K562 (cell line): ENCODE measurements around the gene SEL1L. TPM values are rescaled to one million over a fixed set of nuclear protein-coding genes. Genes with fewer than 3 reads are reported as not detected.

Experiments
- CBX8 ChIP-seq: fragments of 200-600 bp; sonication (generic); IDR thresholded peaks from 2 replicates; pipeline ENCODE4 v1.6.1; 2012; ENCODE audit warnings: borderline replicate concordance, mixed run types, low read depth, mild to moderate bottlenecking, moderate library complexity, mixed read lengths, low read length, control low read depth, inconsistent platforms; ENCODE audit not compliant: poor library complexity, severe bottlenecking; ENCODE audit errors: extremely low read depth
- CREM ChIP-seq: IDR thresholded peaks from 2 replicates; pipeline ENCODE4 v1.6.1; 2014; ENCODE audit warnings: antibody characterized with exemption, low read depth
- CTBP1 ChIP-seq: fragments of 450-650 bp; IDR thresholded peaks from 2 replicates; pipeline ENCODE4 v1.6.1; 2016; ENCODE audit warnings: borderline replicate concordance
- EP300 ChIP-seq: IDR thresholded peaks from 2 replicates; pipeline ENCODE4 v1.6.1; 2012; ENCODE audit warnings: low read length, improper control_type of control experiment
- GABPB1 ChIP-seq: sonication (generic); formaldehyde crosslinking; IDR thresholded peaks from 2 replicates; pipeline ENCODE4 v1.8.0; 2022; ENCODE audit warnings: mild to moderate bottlenecking, missing genetic modification reagents
- HDAC1 ChIP-seq, 2 experiments: fragments of 450-650 bp; IDR thresholded peaks; 2 replicates each; pipeline ENCODE4 v1.6.1; 2016 to 2017; ENCODE audit warnings: inconsistent platforms in 1 of 2, mild to moderate bottlenecking in 1 of 2, moderate library complexity in 1 of 2
- HEY1 ChIP-seq: fragments of 250-450 bp; sonication (Bioruptor Pico); IDR thresholded peaks from 2 replicates; pipeline ENCODE4 v1.5.0; 2020; ENCODE audit warnings: mild to moderate bottlenecking, moderate library complexity, borderline replicate concordance
- RFX7 ChIP-seq: fragments of 250-450 bp; sonication (Bioruptor Pico); IDR thresholded peaks from 2 replicates; pipeline ENCODE4 v1.5.1; 2021; ENCODE audit warnings: mild to moderate bottlenecking
- TAF15 ChIP-seq: fragments of 200-400 bp; formaldehyde crosslinking; IDR thresholded peaks from 2 replicates; pipeline ENCODE4 v1.6.1; 2017; ENCODE audit warnings: mild to moderate bottlenecking, low read depth, low read length, moderate library complexity
- TCF3 ChIP-seq: sonication (generic); formaldehyde crosslinking; IDR thresholded peaks from 2 replicates; pipeline ENCODE4 v1.4.0; 2020; ENCODE audit warnings: mild to moderate bottlenecking, missing genetic modification reagents
- polyA plus RNA-seq, 8 experiments: library from polyadenylated mRNA; depleted of rRNA in 4 of 8; stranded (reverse) in 5 of 8; unstranded in 3 of 8; fragments of >200 nt; fragmentation: Nextera tagmentation in 2 of 8; fragmentation: Illumina TruSeq in 1 of 8; extraction: Ambion mirVana in 2 of 8; extraction: Trizol in 1 of 8; gene quantifications; 2 replicates each; pipeline versions ENCODE4 v1.2.1 to v1.2.3, GENCODE V29; 2011 to 2014; ENCODE audit warnings: inconsistent platforms in 1 of 8, missing spikeins in 1 of 8
- total RNA-seq, 7 experiments: library from RNA; depleted of rRNA in 6 of 7; stranded (reverse); fragments of >200 nt in 6 of 7; fragmentation: Illumina TruSeq in 2 of 7; extraction: Trizol in 2 of 7; gene quantifications; 2 replicates each; pipeline versions ENCODE4 v1.2.1 to v1.2.3, GENCODE V29; 2011 to 2021; ENCODE audit warnings: low replicate concordance in 1 of 7
- TF ChIP-seq, protein P1 (sequence below): IDR thresholded peaks from 2 replicates; pipeline ENCODE4 v1.6.1; 2011; ENCODE audit warnings: borderline replicate concordance, low read depth, mild to moderate bottlenecking, moderate library complexity, low read length; ENCODE audit not compliant: insufficient read depth, poor library complexity, severe bottlenecking
- TF ChIP-seq, protein P2 (sequence below): fragments of 250-450 bp; sonication (Bioruptor Pico); IDR thresholded peaks from 2 replicates; pipeline ENCODE4 v1.8.0; 2021; ENCODE audit warnings: borderline replicate concordance, mild to moderate bottlenecking, moderate library complexity; ENCODE audit not compliant: poor library complexity, severe bottlenecking
- TF ChIP-seq, protein P3 (sequence below): fragments of 450-650 bp; formaldehyde crosslinking; IDR thresholded peaks from 2 replicates; pipeline ENCODE4 v1.4.0; 2020; ENCODE audit warnings: mild to moderate bottlenecking, mixed read lengths
- TF ChIP-seq, protein P4 (sequence below): sonication (generic); formaldehyde crosslinking; IDR thresholded peaks from 2 replicates; pipeline ENCODE4 v1.9.0; 2022; ENCODE audit warnings: mild to moderate bottlenecking, missing genetic modification reagents
- TF ChIP-seq, protein P5 (sequence below): fragments of 450-650 bp; IDR thresholded peaks from 2 replicates; pipeline ENCODE4 v1.6.1; 2016; ENCODE audit warnings: antibody characterized with exemption
- TF ChIP-seq, protein P6 (sequence below): sonication (generic); formaldehyde crosslinking; IDR thresholded peaks from 2 replicates; pipeline ENCODE4 v1.8.0; 2022; ENCODE audit warnings: mild to moderate bottlenecking, missing genetic modification reagents, borderline replicate concordance

The SEL1L gene
- total and polyA plus RNA-seq, 9 of the 15 experiments (the other 6 are each of a cell fraction or from before 2014, with no cell fraction given) = 7.7 to 21.1 (median 13.6) TPM

DNA sequence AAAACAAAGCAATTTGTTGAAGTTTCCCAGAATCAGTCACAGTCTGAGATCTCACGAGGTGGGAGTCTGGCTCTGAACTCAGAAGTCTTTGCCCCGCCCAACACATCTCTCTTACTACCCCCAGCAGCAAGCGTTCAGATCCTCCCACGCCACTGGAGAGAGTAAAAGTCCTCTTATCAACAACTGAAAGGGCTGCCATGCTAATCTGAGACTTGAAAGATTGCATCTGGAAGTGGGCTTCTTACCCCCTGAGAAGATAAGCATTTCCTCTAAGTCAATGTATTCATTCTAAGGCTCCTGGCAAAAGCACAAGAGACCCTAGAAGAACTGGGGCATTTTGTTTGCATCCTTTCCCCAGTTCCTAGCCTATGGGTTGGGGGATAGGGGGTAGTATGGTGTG is 99.4 kb downstream of the SEL1L start (continued):
- TF ChIP-seq CTBP1 (peak; percentile 48; the same call in 1 of the 2 replicates), RFX7 (no peak), CREM (no peak), CBX8 (no peak), TCF3 (CRISPR knock-in tag) (peak; percentile 56), HDAC1 (IDR thresholded peaks at IDR 0.05) (peak in 1 of 2 experiments; percentile 8; a peak in 1 of 4 replicates), EP300 (peak; percentile 85), GABPB1 (CRISPR knock-in tag) (no peak), HEY1 (no peak), TAF15 (no peak)
- TF ChIP-seq, protein P1, sequence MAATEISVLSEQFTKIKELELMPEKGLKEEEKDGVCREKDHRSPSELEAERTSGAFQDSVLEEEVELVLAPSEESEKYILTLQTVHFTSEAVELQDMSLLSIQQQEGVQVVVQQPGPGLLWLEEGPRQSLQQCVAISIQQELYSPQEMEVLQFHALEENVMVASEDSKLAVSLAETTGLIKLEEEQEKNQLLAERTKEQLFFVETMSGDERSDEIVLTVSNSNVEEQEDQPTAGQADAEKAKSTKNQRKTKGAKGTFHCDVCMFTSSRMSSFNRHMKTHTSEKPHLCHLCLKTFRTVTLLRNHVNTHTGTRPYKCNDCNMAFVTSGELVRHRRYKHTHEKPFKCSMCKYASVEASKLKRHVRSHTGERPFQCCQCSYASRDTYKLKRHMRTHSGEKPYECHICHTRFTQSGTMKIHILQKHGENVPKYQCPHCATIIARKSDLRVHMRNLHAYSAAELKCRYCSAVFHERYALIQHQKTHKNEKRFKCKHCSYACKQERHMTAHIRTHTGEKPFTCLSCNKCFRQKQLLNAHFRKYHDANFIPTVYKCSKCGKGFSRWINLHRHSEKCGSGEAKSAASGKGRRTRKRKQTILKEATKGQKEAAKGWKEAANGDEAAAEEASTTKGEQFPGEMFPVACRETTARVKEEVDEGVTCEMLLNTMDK = no peak
- TF ChIP-seq, protein P2, sequence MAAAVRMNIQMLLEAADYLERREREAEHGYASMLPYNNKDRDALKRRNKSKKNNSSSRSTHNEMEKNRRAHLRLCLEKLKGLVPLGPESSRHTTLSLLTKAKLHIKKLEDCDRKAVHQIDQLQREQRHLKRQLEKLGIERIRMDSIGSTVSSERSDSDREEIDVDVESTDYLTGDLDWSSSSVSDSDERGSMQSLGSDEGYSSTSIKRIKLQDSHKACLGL (CRISPR knock-in tag) = no peak
- TF ChIP-seq, protein P3, sequence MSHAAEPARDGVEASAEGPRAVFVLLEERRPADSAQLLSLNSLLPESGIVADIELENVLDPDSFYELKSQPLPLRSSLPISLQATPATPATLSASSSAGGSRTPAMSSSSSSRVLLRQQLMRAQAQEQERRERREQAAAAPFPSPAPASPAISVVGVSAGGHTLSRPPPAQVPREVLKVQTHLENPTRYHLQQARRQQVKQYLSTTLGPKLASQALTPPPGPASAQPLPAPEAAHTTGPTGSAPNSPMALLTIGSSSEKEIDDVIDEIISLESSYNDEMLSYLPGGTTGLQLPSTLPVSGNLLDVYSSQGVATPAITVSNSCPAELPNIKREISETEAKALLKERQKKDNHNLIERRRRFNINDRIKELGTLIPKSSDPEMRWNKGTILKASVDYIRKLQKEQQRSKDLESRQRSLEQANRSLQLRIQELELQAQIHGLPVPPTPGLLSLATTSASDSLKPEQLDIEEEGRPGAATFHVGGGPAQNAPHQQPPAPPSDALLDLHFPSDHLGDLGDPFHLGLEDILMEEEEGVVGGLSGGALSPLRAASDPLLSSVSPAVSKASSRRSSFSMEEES = no peak
- TF ChIP-seq, protein P4, sequence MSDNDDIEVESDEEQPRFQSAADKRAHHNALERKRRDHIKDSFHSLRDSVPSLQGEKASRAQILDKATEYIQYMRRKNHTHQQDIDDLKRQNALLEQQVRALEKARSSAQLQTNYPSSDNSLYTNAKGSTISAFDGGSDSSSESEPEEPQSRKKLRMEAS (CRISPR knock-in tag) = no peak
- TF ChIP-seq, protein P5, sequence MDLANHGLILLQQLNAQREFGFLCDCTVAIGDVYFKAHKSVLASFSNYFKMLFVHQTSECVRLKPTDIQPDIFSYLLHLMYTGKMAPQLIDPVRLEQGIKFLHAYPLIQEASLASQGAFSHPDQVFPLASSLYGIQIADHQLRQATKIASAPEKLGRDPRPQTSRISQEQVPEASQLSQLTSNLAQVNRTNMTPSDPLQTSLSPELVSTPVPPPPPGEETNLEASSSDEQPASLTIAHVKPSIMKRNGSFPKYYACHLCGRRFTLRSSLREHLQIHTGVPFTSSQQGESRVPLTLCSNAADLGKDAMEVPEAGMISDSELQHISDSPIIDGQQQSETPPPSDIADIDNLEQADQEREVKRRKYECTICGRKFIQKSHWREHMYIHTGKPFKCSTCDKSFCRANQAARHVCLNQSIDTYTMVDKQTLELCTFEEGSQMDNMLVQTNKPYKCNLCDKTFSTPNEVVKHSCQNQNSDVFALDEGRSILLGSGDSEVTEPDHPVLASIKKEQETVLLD = peak; percentile 81
- TF ChIP-seq, protein P6, sequence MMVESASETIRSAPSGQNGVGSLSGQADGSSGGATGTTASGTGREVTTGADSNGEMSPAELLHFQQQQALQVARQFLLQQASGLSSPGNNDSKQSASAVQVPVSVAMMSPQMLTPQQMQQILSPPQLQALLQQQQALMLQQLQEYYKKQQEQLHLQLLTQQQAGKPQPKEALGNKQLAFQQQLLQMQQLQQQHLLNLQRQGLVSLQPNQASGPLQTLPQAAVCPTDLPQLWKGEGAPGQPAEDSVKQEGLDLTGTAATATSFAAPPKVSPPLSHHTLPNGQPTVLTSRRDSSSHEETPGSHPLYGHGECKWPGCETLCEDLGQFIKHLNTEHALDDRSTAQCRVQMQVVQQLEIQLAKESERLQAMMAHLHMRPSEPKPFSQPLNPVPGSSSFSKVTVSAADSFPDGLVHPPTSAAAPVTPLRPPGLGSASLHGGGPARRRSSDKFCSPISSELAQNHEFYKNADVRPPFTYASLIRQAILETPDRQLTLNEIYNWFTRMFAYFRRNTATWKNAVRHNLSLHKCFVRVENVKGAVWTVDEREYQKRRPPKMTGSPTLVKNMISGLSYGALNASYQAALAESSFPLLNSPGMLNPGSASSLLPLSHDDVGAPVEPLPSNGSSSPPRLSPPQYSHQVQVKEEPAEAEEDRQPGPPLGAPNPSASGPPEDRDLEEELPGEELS (CRISPR knock-in tag) = no peak
